ENCODE measurements around the gene EIF3D. TPM values are rescaled to one million over a fixed set of nuclear protein-coding genes. Genes with fewer than 3 reads are reported as not detected.

The EIF3D gene
- total and polyA plus RNA-seq, 2 of the 13 experiments (the other 11 are each of a cell fraction or from before 2014, with no cell fraction given), result 118 to 274 TPM

DNA sequence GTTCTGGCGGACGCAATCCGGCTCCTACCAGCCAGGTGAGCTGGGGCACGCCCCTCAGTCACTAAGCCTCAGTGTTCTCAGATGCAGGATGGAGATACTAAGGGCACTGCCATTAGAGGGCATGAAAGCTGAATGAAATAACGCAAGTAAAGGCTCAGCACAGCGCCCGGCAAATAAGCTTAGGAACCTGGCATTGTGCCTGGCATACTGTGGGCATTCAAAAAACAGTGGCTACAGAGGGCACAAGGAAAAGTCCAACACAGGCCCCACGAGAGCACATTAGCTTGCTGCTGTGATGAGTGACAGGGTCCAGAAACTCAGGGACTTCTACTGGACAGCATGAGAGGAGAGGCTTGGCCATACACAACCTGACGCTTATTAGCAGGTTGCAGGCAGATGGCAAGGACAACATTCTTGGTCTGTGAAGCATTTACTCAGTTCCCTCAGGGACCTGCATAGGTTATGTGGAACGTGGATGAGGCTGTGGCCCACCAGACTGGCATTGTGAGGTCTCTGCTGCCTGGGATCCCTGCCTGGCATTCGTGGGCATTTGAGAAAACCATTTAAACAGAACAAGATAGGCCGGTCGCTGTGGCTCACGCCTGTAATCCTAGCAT is 59.8 kb downstream of the EIF3D start:
- FAIRE-seq, result no peak
- ChIA-PET CTCF (ENCODE audit: low intra/inter-chr PET ratio, low total read pairs) (interaction anchor here (2.0 kb wide), 1 partner anchor 168 kb away, joined by 20 read pairs; no protein-coding TSS in a partner anchor), POLR2A (interaction anchor here (0.9 to 2.2 kb wide), 3 partner anchors 50 to 81 kb away, joined by 5 read pairs; partner anchors contain the start of gene MYH9)
- no peak for TF ChIP-seq KAT2B (IDR thresholded peaks at IDR 0.05; ENCODE audit: borderline replicate concordance, low read depth, low read length)
- TF ChIP-seq ZSCAN22 (CRISPR knock-in tag; IDR thresholded peaks at IDR 0.05), result no peak
- no peak for TF ChIP-seq ZNF816 (CRISPR knock-in tag; IDR thresholded peaks at IDR 0.05; ENCODE audit: borderline replicate concordance)
- TF ChIP-seq ZNF17 (CRISPR knock-in tag; IDR thresholded peaks at IDR 0.05), result no peak
- no peak for TF ChIP-seq ZNF225 (CRISPR knock-in tag; IDR thresholded peaks at IDR 0.05)
- TF ChIP-seq ZNF850 (CRISPR knock-in tag; conservative IDR thresholded peaks at IDR 0.05), result no peak
- no peak for TF ChIP-seq ZNF383 (CRISPR knock-in tag; IDR thresholded peaks at IDR 0.05; ENCODE audit: borderline replicate concordance)
- no peak for TF ChIP-seq FOSL2 (CRISPR knock-in tag; IDR thresholded peaks at IDR 0.05)
- TF ChIP-seq GATAD2A (CRISPR knock-in tag; IDR thresholded peaks at IDR 0.05), result no peak
- TF ChIP-seq, protein P1, sequence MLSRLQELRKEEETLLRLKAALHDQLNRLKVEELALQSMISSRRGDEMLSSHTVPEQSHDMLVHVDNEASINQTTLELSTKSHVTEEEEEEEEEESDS (CRISPR knock-in tag; IDR thresholded peaks at IDR 0.05; ENCODE audit: borderline replicate concordance), result no peak
- TF ChIP-seq, protein P2, sequence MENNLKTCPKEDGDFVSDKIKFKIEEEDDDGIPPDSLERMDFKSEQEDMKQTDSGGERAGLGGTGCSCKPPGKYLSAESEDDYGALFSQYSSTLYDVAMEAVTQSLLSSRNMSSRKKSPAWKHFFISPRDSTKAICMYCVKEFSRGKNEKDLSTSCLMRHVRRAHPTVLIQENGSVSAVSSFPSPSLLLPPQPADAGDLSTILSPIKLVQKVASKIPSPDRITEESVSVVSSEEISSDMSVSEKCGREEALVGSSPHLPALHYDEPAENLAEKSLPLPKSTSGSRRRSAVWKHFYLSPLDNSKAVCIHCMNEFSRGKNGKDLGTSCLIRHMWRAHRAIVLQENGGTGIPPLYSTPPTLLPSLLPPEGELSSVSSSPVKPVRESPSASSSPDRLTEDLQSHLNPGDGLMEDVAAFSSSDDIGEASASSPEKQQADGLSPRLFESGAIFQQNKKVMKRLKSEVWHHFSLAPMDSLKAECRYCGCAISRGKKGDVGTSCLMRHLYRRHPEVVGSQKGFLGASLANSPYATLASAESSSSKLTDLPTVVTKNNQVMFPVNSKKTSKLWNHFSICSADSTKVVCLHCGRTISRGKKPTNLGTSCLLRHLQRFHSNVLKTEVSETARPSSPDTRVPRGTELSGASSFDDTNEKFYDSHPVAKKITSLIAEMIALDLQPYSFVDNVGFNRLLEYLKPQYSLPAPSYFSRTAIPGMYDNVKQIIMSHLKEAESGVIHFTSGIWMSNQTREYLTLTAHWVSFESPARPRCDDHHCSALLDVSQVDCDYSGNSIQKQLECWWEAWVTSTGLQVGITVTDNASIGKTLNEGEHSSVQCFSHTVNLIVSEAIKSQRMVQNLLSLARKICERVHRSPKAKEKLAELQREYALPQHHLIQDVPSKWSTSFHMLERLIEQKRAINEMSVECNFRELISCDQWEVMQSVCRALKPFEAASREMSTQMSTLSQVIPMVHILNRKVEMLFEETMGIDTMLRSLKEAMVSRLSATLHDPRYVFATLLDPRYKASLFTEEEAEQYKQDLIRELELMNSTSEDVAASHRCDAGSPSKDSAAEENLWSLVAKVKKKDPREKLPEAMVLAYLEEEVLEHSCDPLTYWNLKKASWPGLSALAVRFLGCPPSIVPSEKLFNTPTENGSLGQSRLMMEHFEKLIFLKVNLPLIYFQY (CRISPR knock-in tag; IDR thresholded peaks at IDR 0.05; ENCODE audit: borderline replicate concordance), result no peak
- no peak for TF ChIP-seq NAIF1 (CRISPR knock-in tag; IDR thresholded peaks at IDR 0.05; ENCODE audit: borderline replicate concordance)
- no peak for TF ChIP-seq TIGD3 (CRISPR knock-in tag; IDR thresholded peaks at IDR 0.05; ENCODE audit: borderline replicate concordance)
- no peak for TF ChIP-seq ZGPAT (CRISPR knock-in tag; IDR thresholded peaks at IDR 0.05)
- TF ChIP-seq CTCF (CRISPR knock-in tag; IDR thresholded peaks at IDR 0.05), result no peak
- no peak for TF ChIP-seq FOXK2 (IDR thresholded peaks at IDR 0.05)
- no peak for DNase-seq (ENCODE audit: low spot score)
- Histone ChIP-seq H3K4me3 (replicated peaks in 1 of 3; ENCODE audit: insufficient read depth in 1 of 3, low read depth in 2 of 3, low read length in 3 of 3) (no peak overlapping the region), H3K36me3 (replicated peaks in 1 of 2; ENCODE audit: control insufficient read depth in 1 of 2, insufficient read depth in 2 of 2, low read length in 2 of 2) (peaks cover 9 to 39% of the 10 kb centered on the region in 2 experiments; a peak in 4 of 5 replicates), H3K79me2 (ENCODE audit: insufficient read depth, low read length) (no peaks in the 10 kb centered on the region), H3K4me1 (ENCODE audit: insufficient read depth, low read length) (peaks cover 10% of the 10 kb centered on the region), H3K9me3 (ENCODE audit: low read length) (no peaks in the 10 kb centered on the region), H3K4me2 (ENCODE audit: low read depth, low read length) (no peak overlapping the region), H4K20me1 (ENCODE audit: insufficient read depth, low read length) (no peaks in the 10 kb centered on the region), H3K9ac (ENCODE audit: insufficient read depth, low read depth, low read length) (no peak overlapping the region), H2AFZ (ENCODE audit: low read length) (no peak overlapping the region), H3K27me3 (ENCODE audit: control insufficient read depth in 1 of 2, insufficient read depth in 2 of 2, low read length in 2 of 2) (no peaks in the 10 kb centered on the region), H3K27ac (ENCODE audit: extremely low read length, insufficient read depth, low read length) (no peak overlapping the region)
- BruUV-seq (replicated peaks), result no TSS peak
- in situ Hi-C loops (cut with HindIII; ENCODE audit: extremely low pct_ligation_motif_present, low pct_unique_long_range_greater_than_20kb) (loop anchor here (5.0 kb wide), 1 partner anchor 167 kb away; no protein-coding TSS in a partner anchor), intact Hi-C loops (cut with micrococcal nuclease; ENCODE audit: unreplicated experiment) (no loop called here)
- no peak for ATAC-seq
- WGBS (ENCODE audit: low lambda C conversion rate), result 97% methylated on average over 13 of the region's 14 CpGs
